ENCODE measurements around the gene SCN4B.

The SCN4B gene

GRCh38 chr11:118138839-118139420, 13.7 kb downstream of the SCN4B start:
- DNase-seq (ENCODE audit: low read depth) = no peak
- no peak overlapping the region for H3K4me3 ChIP-seq (ENCODE audit: control insufficient read depth, low read depth, low read length)
- TF ChIP-seq CTCF (IDR thresholded peaks at IDR 0.05; ENCODE audit: control insufficient read depth, insufficient read depth, low read depth, low read length, missing control alignments) = no peak

GRCh38 chr11:118136801-118137200, 15.8 kb downstream of the SCN4B start:
- H3K4me3 ChIP-seq (ENCODE audit: control insufficient read depth, low read depth, low read length) = no peak overlapping the region
- DNase-seq (ENCODE audit: low read depth) = no peak
- no peak for TF ChIP-seq CTCF (IDR thresholded peaks at IDR 0.05; ENCODE audit: control insufficient read depth, insufficient read depth, low read depth, low read length, missing control alignments)

GRCh38 chr11:118136341-118136740, 16.3 kb downstream of the SCN4B start:
- no peak for DNase-seq (ENCODE audit: low read depth)
- no peak for TF ChIP-seq CTCF (IDR thresholded peaks at IDR 0.05; ENCODE audit: control insufficient read depth, insufficient read depth, low read depth, low read length, missing control alignments)
- H3K4me3 ChIP-seq (ENCODE audit: control insufficient read depth, low read depth, low read length) = no peak overlapping the region

- H3K4me3 ChIP-seq (ENCODE audit: control insufficient read depth, low read depth, low read length) = no peak overlapping the region
- TF ChIP-seq CTCF (IDR thresholded peaks at IDR 0.05; ENCODE audit: control insufficient read depth, insufficient read depth, low read depth, low read length, missing control alignments) = no peak
- DNase-seq (ENCODE audit: low read depth) = no peak
Measured at GRCh38 chr11:118135796-118136165, 16.8 kb downstream of the SCN4B start.

- no peak for DNase-seq (ENCODE audit: low read depth)
- no peak for TF ChIP-seq CTCF (IDR thresholded peaks at IDR 0.05; ENCODE audit: control insufficient read depth, insufficient read depth, low read depth, low read length, missing control alignments)
- H3K4me3 ChIP-seq (ENCODE audit: control insufficient read depth, low read depth, low read length) = no peak overlapping the region
Measured at GRCh38 chr11:118135051-118135795, 17.4 kb downstream of the SCN4B start.

GRCh38 chr11:118133816-118134215, 18.8 kb downstream of the SCN4B start:
- no peak for TF ChIP-seq CTCF (IDR thresholded peaks at IDR 0.05; ENCODE audit: control insufficient read depth, insufficient read depth, low read depth, low read length, missing control alignments)
- H3K4me3 ChIP-seq (ENCODE audit: control insufficient read depth, low read depth, low read length) = no peak overlapping the region
- DNase-seq (ENCODE audit: low read depth) = no peak
